ENCODE data around the gene HIP1R.

HIP1R gene

GRCh38 chr12:122860040-122860853 lies 25.0 kb downstream of the HIP1R start:
- Histone ChIP-seq H3K27ac (peak overlapping the region; percentile 31), H3K27me3 (no peaks in the 10 kb centered on the region), H3K36me3 (peaks cover 76% of the 10 kb centered on the region), H3K4me1 (ENCODE audit: control insufficient read depth in 1 of 2, insufficient read depth in 1 of 2, low read depth in 1 of 2, low read length in 1 of 2) (peaks cover 0 to 6% of the 10 kb centered on the region in 2 experiments), H3K4me3 (ENCODE audit: low read depth in 1 of 2, low read length in 1 of 2) (no peak overlapping the region), H3K9me3 (no peaks in the 10 kb centered on the region)
- peak; percentile 92 for TF ChIP-seq CTCF (IDR thresholded peaks at IDR 0.05)

GRCh38 chr12:122860854-122861586 lies 25.8 kb downstream of the HIP1R start:
- Histone ChIP-seq H3K4me3 (ENCODE audit: low read depth in 1 of 2, low read length in 1 of 2) (no peak overlapping the region), H3K9me3 (no peaks in the 10 kb centered on the region), H3K36me3 (peaks cover 77% of the 10 kb centered on the region), H3K4me1 (ENCODE audit: control insufficient read depth in 1 of 2, insufficient read depth in 1 of 2, low read depth in 1 of 2, low read length in 1 of 2) (peaks cover 4 to 10% of the 10 kb centered on the region in 2 experiments), H3K27ac (peak overlapping the region; percentile 31), H3K27me3 (no peaks in the 10 kb centered on the region)
- TF ChIP-seq CTCF (IDR thresholded peaks at IDR 0.05): no peak

DNA sequence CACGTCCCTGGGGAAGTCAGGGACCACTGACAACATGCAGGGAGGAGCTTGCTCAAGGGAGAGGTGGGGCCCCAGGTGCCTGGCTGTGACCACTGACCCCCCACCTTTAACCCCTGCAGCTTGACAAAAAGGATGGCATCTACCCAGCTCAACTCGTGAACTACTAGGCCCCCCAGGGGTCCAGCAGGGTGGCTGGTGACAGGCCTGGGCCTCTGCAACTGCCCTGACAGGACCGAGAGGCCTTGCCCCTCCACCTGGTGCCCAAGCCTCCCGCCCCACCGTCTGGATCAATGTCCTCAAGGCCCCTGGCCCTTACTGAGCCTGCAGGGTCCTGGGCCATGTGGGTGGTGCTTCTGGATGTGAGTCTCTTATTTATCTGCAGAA lies 26.3 kb downstream of the HIP1R start:
- H3K4me3 ChIP-seq (ENCODE audit: low read depth in 1 of 2, low read length in 1 of 2): no peak overlapping the region
- peaks cover 8 to 15% of the 10 kb centered on the region in 2 experiments for H3K4me1 ChIP-seq (ENCODE audit: control insufficient read depth in 1 of 2, insufficient read depth in 1 of 2, low read depth in 1 of 2, low read length in 1 of 2)
- H3K9me3 ChIP-seq: no peaks in the 10 kb centered on the region
- no peak for TF ChIP-seq CTCF (IDR thresholded peaks at IDR 0.05)
- H3K27ac ChIP-seq: peak overlapping the region; percentile 13
- no peaks in the 10 kb centered on the region for H3K27me3 ChIP-seq
- H3K36me3 ChIP-seq: peaks cover 77% of the 10 kb centered on the region

DNA sequence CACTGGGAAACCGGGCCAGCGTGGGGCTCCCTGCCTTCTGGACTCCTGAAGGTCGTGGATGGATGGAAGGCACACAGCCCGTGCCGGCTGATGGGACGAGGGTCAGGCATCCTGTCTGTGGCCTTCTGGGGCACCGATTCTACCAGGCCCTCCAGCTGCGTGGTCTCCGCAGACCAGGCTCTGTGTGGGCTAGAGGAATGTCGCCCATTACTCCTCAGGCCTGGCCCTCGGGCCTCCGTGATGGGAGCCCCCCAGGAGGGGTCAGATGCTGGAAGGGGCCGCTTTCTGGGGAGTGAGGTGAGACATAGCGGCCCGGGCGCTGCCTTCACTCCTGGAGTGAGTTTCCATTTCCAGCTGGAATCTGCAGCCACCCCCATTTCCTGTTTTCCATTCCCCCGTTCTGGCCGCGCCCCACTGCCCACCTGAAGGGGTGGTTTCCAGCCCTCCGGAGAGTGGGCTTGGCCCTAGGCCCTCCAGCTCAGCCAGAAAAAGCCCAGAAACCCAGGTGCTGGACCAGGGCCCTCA lies 26.9 kb downstream of the HIP1R start:
- Histone ChIP-seq H3K27me3 (no peaks in the 10 kb centered on the region), H3K9me3 (no peaks in the 10 kb centered on the region), H3K36me3 (peaks cover 77% of the 10 kb centered on the region), H3K27ac (peak overlapping the region; percentile 13), H3K4me1 (ENCODE audit: control insufficient read depth in 1 of 2, insufficient read depth in 1 of 2, low read depth in 1 of 2, low read length in 1 of 2) (peaks cover 8 to 15% of the 10 kb centered on the region in 2 experiments), H3K4me3 (ENCODE audit: low read depth in 1 of 2, low read length in 1 of 2) (no peak overlapping the region)
- no peak for TF ChIP-seq CTCF (IDR thresholded peaks at IDR 0.05)

- H3K4me1 ChIP-seq (ENCODE audit: control insufficient read depth in 1 of 2, insufficient read depth in 1 of 2, low read depth in 1 of 2, low read length in 1 of 2): peaks cover 8 to 15% of the 10 kb centered on the region in 2 experiments
- no peak for TF ChIP-seq CTCF (IDR thresholded peaks at IDR 0.05)
- no peaks in the 10 kb centered on the region for H3K9me3 ChIP-seq
- no peak overlapping the region for H3K4me3 ChIP-seq (ENCODE audit: low read depth in 1 of 2, low read length in 1 of 2)
- peak overlapping the region; percentile 41 for H3K27ac ChIP-seq
- no peaks in the 10 kb centered on the region for H3K27me3 ChIP-seq
- peaks cover 86% of the 10 kb centered on the region for H3K36me3 ChIP-seq
Measured at GRCh38 chr12:122862872-122863701, 27.8 kb downstream of the HIP1R start.

All from neutrophil (primary cell).